ENCODE data around the gene LRRC75A.

Gene LRRC75A

GRCh38 chr17:16437083-16437482 lies 54.9 kb downstream of the LRRC75A start:
- H3K9me3 ChIP-seq (ENCODE audit: low read length), result no peaks in the 10 kb centered on the region
- H3K9me2 ChIP-seq (ENCODE audit: low read depth, low read length), result no peaks in the 10 kb centered on the region
- H3K27ac ChIP-seq (ENCODE audit: low read depth, low read length, poor library complexity, severe bottlenecking), result no peak overlapping the region
- no peak overlapping the region for H2AFZ ChIP-seq (ENCODE audit: low read length)
- H3K36me3 ChIP-seq (ENCODE audit: insufficient read depth, low read length), result peaks cover 35% of the 10 kb centered on the region
- no peaks in the 10 kb centered on the region for H3F3A ChIP-seq (ENCODE audit: insufficient read depth, low read length)
- peaks cover 41% of the 10 kb centered on the region for H3K4me1 ChIP-seq (ENCODE audit: insufficient read depth, low read length, severe bottlenecking)
- H3K4me3 ChIP-seq (ENCODE audit: low read depth, low read length, poor library complexity, severe bottlenecking), result no peak overlapping the region
- no peak overlapping the region for H3K9ac ChIP-seq (ENCODE audit: low read length)
- H3K4me2 ChIP-seq (ENCODE audit: low read length), result no peak overlapping the region
- no peaks in the 10 kb centered on the region for H3K27me3 ChIP-seq (ENCODE audit: insufficient read depth, low read length)
- TF ChIP-seq CTCF (IDR thresholded peaks at IDR 0.05; ENCODE audit: low read length) (no peak), EZH2 (IDR thresholded peaks at IDR 0.05; ENCODE audit: borderline replicate concordance, low read length) (no peak)
- H3K79me2 ChIP-seq (ENCODE audit: insufficient read depth, low read length), result peaks cover 24% of the 10 kb centered on the region
- no peaks in the 10 kb centered on the region for H4K20me1 ChIP-seq (ENCODE audit: insufficient read depth, low read length)

DNA sequence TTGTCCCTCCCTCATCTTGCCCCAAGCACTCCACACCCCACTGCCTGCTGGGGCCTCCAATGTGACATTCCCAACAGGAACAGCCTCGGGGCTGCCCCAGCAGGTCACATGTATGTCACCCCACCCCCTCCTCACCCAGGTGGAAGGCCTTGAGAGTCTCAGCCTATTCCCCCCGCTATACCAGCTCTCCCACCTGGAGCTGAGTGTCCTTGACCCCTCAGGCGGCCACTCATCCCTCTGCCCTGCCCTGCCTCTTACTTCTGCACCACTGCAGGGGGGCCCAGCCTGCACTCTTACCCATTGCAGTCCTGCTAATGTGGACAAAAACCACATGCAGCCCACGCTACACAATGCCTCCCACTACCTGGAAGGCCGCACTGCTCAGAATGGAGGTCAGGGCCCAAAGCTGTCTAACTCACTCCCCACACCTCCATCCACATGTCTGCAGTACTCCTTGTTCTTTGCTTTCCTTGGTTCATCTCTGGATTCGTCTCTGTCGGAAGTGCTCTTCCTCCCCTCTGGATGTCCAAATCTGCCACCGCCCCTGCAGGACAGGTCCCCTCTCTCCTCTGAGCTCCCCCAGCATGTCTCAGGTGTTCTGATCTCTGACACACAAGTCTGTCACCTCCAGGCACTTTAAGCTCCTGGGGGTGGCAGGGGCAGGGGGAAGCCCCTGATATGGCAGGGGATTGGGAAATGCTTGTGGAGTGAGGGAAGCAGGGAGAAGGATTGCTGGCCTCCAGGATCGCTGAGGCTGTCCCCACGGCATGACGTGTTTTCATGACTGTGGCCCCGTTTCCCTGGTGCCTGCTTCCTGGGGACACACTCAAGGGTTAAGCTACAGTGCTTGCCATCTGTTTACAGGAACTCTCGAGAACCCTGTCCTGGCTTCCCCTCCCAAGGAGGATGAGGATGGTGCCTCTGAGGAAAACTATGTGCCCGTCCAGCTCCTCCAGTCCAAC lies 55.8 kb downstream of the LRRC75A start:
- H3K27ac ChIP-seq (ENCODE audit: low read depth, low read length, poor library complexity, severe bottlenecking), result peak overlapping the region; percentile 4
- no peaks in the 10 kb centered on the region for H3F3A ChIP-seq (ENCODE audit: insufficient read depth, low read length)
- no peak overlapping the region for H2AFZ ChIP-seq (ENCODE audit: low read length)
- no peak overlapping the region for H3K4me2 ChIP-seq (ENCODE audit: low read length)
- peaks cover 26% of the 10 kb centered on the region for H3K36me3 ChIP-seq (ENCODE audit: insufficient read depth, low read length)
- TF ChIP-seq CTCF (IDR thresholded peaks at IDR 0.05; ENCODE audit: low read length), result no peak
- TF ChIP-seq EZH2 (IDR thresholded peaks at IDR 0.05; ENCODE audit: borderline replicate concordance, low read length), result no peak
- no peaks in the 10 kb centered on the region for H3K27me3 ChIP-seq (ENCODE audit: insufficient read depth, low read length)
- no peaks in the 10 kb centered on the region for H3K9me2 ChIP-seq (ENCODE audit: low read depth, low read length)
- H3K79me2 ChIP-seq (ENCODE audit: insufficient read depth, low read length), result peaks cover 24% of the 10 kb centered on the region
- H3K9me3 ChIP-seq (ENCODE audit: low read length), result no peaks in the 10 kb centered on the region
- no peak overlapping the region for H3K4me3 ChIP-seq (ENCODE audit: low read depth, low read length, poor library complexity, severe bottlenecking)
- H4K20me1 ChIP-seq (ENCODE audit: insufficient read depth, low read length), result no peaks in the 10 kb centered on the region
- peaks cover 33% of the 10 kb centered on the region for H3K4me1 ChIP-seq (ENCODE audit: insufficient read depth, low read length, severe bottlenecking)
- H3K9ac ChIP-seq (ENCODE audit: low read length), result no peak overlapping the region

- H2AFZ ChIP-seq (ENCODE audit: low read length), result 0 out of 2 replicates have a peak overlapping the region, but pooled peaks have one; percentile 27
- peaks cover 11% of the 10 kb centered on the region for H3K36me3 ChIP-seq (ENCODE audit: insufficient read depth, low read length)
- TF ChIP-seq EZH2 (IDR thresholded peaks at IDR 0.05; ENCODE audit: borderline replicate concordance, low read length) (no peak), CTCF (IDR thresholded peaks at IDR 0.05; ENCODE audit: low read length) (no peak)
- no peaks in the 10 kb centered on the region for H3F3A ChIP-seq (ENCODE audit: insufficient read depth, low read length)
- peak overlapping the region; percentile 67 for H3K27ac ChIP-seq (ENCODE audit: low read depth, low read length, poor library complexity, severe bottlenecking)
- no peaks in the 10 kb centered on the region for H3K9me2 ChIP-seq (ENCODE audit: low read depth, low read length)
- H3K4me2 ChIP-seq (ENCODE audit: low read length), result peak overlapping the region; percentile 25; the same call in 1 of the 2 replicates
- no peaks in the 10 kb centered on the region for H3K27me3 ChIP-seq (ENCODE audit: insufficient read depth, low read length)
- H4K20me1 ChIP-seq (ENCODE audit: insufficient read depth, low read length), result no peaks in the 10 kb centered on the region
- peaks cover 19% of the 10 kb centered on the region for H3K4me1 ChIP-seq (ENCODE audit: insufficient read depth, low read length, severe bottlenecking)
- H3K4me3 ChIP-seq (ENCODE audit: low read depth, low read length, poor library complexity, severe bottlenecking), result peak overlapping the region; percentile 11
- H3K9ac ChIP-seq (ENCODE audit: low read length), result peak overlapping the region; percentile 22; the same call in 1 of the 2 replicates
- H3K9me3 ChIP-seq (ENCODE audit: low read length), result no peaks in the 10 kb centered on the region
- H3K79me2 ChIP-seq (ENCODE audit: insufficient read depth, low read length), result peaks cover 8% of the 10 kb centered on the region
Measured at GRCh38 chr17:16434662-16435061, 57.3 kb downstream of the LRRC75A start.
